WTC11 (cell line): ENCODE measurements around the gene TMEM87A. TPM values are rescaled to one million over a fixed set of nuclear protein-coding genes. Genes with fewer than 3 reads are reported as not detected.

Experiments used
- ATAC-seq: fragments of 200-7000 bp; cut with Tn5 transposase; 2 replicates; pipeline ENCODE4 v1.10.0; 2021; ENCODE audit warnings: mild to moderate bottlenecking, moderate library complexity
- CTCF ChIA-PET: fragments of 300-600 bp; sonication (Branson Sonifier 250); formaldehyde crosslinking; loops from one replicate; lab custom pipeline; 2021; ENCODE audit warnings: antibody characterized with exemption; lab: Charles Lee
- POLR2A ChIA-PET: fragments of 350-600 bp; sonication (Branson Sonifier 250); formaldehyde crosslinking; loops from one replicate; lab custom pipeline; 2021; ENCODE audit warnings: antibody characterized with exemption; lab: Charles Lee
- DNase-seq: peaks from one replicate; pipeline ENCODE4 v3.0.0; 2021; ENCODE audit warnings: low spot score
- H3K27ac Mint-ChIP-seq: 2 replicates; pipeline ENCODE4 v1.8.0; 2021; ENCODE audit warnings: mixed read lengths
- H3K27me3 Mint-ChIP-seq: 2 replicates; pipeline ENCODE4 v1.8.0; 2021; ENCODE audit warnings: low read depth, mild to moderate bottlenecking, moderate library complexity, mixed read lengths
- H3K36me3 Mint-ChIP-seq: 2 replicates; pipeline ENCODE4 v1.8.0; 2021; ENCODE audit warnings: mixed read lengths
- H3K4me1 Mint-ChIP-seq: 2 replicates; pipeline ENCODE4 v1.8.0; 2022; ENCODE audit warnings: mixed read lengths
- H3K4me3 Mint-ChIP-seq: 2 replicates; pipeline ENCODE4 v1.8.0; 2021; ENCODE audit warnings: mild to moderate bottlenecking, moderate library complexity, mixed read lengths
- H3K9me3 Mint-ChIP-seq: 2 replicates; pipeline ENCODE4 v1.8.0; 2021; ENCODE audit warnings: mixed read lengths
- ATF1 ChIP-seq: sonication (generic); formaldehyde crosslinking; IDR thresholded peaks from 2 replicates; pipeline ENCODE4 v1.8.1; 2023; ENCODE audit warnings: mild to moderate bottlenecking, moderate library complexity, missing genetic modification reagents
- CREM ChIP-seq: sonication (generic); formaldehyde crosslinking; IDR thresholded peaks from 2 replicates; pipeline ENCODE4 v1.8.1; 2022; ENCODE audit warnings: mild to moderate bottlenecking, missing genetic modification reagents, moderate library complexity
- FOXJ3 ChIP-seq: sonication (generic); formaldehyde crosslinking; IDR thresholded peaks from 2 replicates; pipeline ENCODE4 v1.9.0; 2021; ENCODE audit warnings: missing genetic modification reagents, mild to moderate bottlenecking, borderline replicate concordance
- FOXK1 ChIP-seq: sonication (generic); formaldehyde crosslinking; IDR thresholded peaks from 2 replicates; pipeline ENCODE4 v1.8.0; 2022; ENCODE audit warnings: mild to moderate bottlenecking, moderate library complexity, missing genetic modification reagents
- GTF2I ChIP-seq: fragments of 250-450 bp; sonication (Bioruptor Pico); conservative IDR thresholded peaks from 2 replicates; pipeline ENCODE4 v1.4.0; 2021; ENCODE audit warnings: mild to moderate bottlenecking
- JUN ChIP-seq: sonication (generic); formaldehyde crosslinking; IDR thresholded peaks from 2 replicates; pipeline ENCODE4 v1.8.0; 2023; ENCODE audit warnings: mild to moderate bottlenecking, missing genetic modification reagents
- MLX ChIP-seq: sonication (generic); formaldehyde crosslinking; IDR thresholded peaks from 2 replicates; pipeline ENCODE4 v1.8.1; 2023; ENCODE audit warnings: mild to moderate bottlenecking, missing genetic modification reagents, moderate library complexity
- NFATC4 ChIP-seq: fragments of 250-450 bp; sonication (Bioruptor Pico); IDR thresholded peaks from 2 replicates; pipeline ENCODE4 v1.9.0; 2021; ENCODE audit warnings: mild to moderate bottlenecking
- NFE2L1 ChIP-seq: sonication (generic); formaldehyde crosslinking; IDR thresholded peaks from 2 replicates; pipeline ENCODE4 v1.8.1; 2023; ENCODE audit warnings: missing genetic modification reagents
- NR1H2 ChIP-seq: sonication (generic); formaldehyde crosslinking; IDR thresholded peaks from 2 replicates; pipeline ENCODE4 v1.9.0; 2021; ENCODE audit warnings: mild to moderate bottlenecking, moderate library complexity, missing genetic modification reagents
- NR3C1 ChIP-seq: sonication (generic); formaldehyde crosslinking; conservative IDR thresholded peaks from 2 replicates; pipeline ENCODE4 v1.8.1; 2023; ENCODE audit warnings: low read depth, mild to moderate bottlenecking, missing genetic modification reagents
- STAT6 ChIP-seq: sonication (generic); formaldehyde crosslinking; conservative IDR thresholded peaks from 2 replicates; pipeline ENCODE4 v1.8.1; 2023; ENCODE audit warnings: mild to moderate bottlenecking, low read depth, missing genetic modification reagents, moderate library complexity
- TEAD4 ChIP-seq: sonication (generic); formaldehyde crosslinking; IDR thresholded peaks from 2 replicates; pipeline ENCODE4 v1.8.0; 2022; ENCODE audit warnings: mild to moderate bottlenecking, missing genetic modification reagents
- ZNF121 ChIP-seq: sonication (generic); formaldehyde crosslinking; IDR thresholded peaks from 2 replicates; pipeline ENCODE4 v1.8.0; 2023; ENCODE audit warnings: missing genetic modification reagents
- ZNF263 ChIP-seq: sonication (generic); formaldehyde crosslinking; IDR thresholded peaks from 2 replicates; pipeline ENCODE4 v1.8.1; 2022; ENCODE audit warnings: low read depth, mild to moderate bottlenecking, moderate library complexity, missing genetic modification reagents
- ZNF317 ChIP-seq: sonication (generic); formaldehyde crosslinking; IDR thresholded peaks from 2 replicates; pipeline ENCODE4 v1.8.1; 2023; ENCODE audit warnings: low read depth, mild to moderate bottlenecking, moderate library complexity, missing genetic modification reagents, borderline replicate concordance
- ZNF396 ChIP-seq: fragments of 250-450 bp; sonication (Bioruptor Pico); IDR thresholded peaks from 2 replicates; pipeline ENCODE4 v1.8.0; 2021; ENCODE audit warnings: mild to moderate bottlenecking, moderate library complexity, borderline replicate concordance
- ZNF512 ChIP-seq: sonication (generic); formaldehyde crosslinking; IDR thresholded peaks from 2 replicates; pipeline ENCODE4 v1.8.1; 2022; ENCODE audit warnings: missing genetic modification reagents, borderline replicate concordance
- ZSCAN18 ChIP-seq: fragments of 250-450 bp; sonication (Bioruptor Pico); IDR thresholded peaks from 2 replicates; pipeline ENCODE4 v2.1.2; 2022; ENCODE audit warnings: mild to moderate bottlenecking, moderate library complexity
- total RNA-seq: library from RNA; stranded (reverse); gene quantifications from 3 replicates; pipeline ENCODE4 v1.2.3, GENCODE V29; 2021
- TF ChIP-seq, protein P1 (sequence below): sonication (generic); formaldehyde crosslinking; IDR thresholded peaks from 2 replicates; pipeline ENCODE4 v1.8.0; 2023; ENCODE audit warnings: missing genetic modification reagents, mild to moderate bottlenecking, borderline replicate concordance
- TF ChIP-seq, protein P2 (sequence below): sonication (generic); formaldehyde crosslinking; IDR thresholded peaks from 2 replicates; pipeline ENCODE4 v1.8.0; 2022; ENCODE audit warnings: mild to moderate bottlenecking, missing genetic modification reagents

TMEM87A gene
- total RNA-seq, 1 experiment from 2014 or later = 32.4 TPM

- no peak for TF ChIP-seq ZNF512 (CRISPR knock-in tag)
- TF ChIP-seq, all 79 proteins: peak for 0
These were observed 88.9 kb downstream of the TMEM87A start (continued) for GRCh38 chr15:42184296-42184695.

DNA sequence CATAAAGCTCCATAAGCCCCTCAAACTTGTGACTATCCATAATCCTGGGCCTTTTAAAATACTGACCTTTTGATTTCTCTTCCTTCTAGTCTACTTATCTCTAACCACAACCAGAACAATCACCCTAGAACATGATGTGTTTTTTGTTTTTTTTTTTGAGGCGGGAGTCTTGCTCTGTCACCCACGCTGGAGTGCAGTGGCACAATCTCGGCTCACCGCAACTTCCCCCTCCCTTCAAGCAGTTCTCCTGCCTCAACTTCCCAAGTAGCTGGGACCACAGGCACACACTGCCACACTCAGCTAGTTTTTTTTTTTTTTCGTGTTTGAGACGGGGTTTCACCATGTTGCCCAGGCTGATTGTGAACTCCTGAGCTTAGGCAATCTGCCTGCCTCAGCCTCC, 90.3 kb downstream of the TMEM87A start:
- ChIA-PET CTCF (interaction anchor here (0.7 kb wide), 1 partner anchor 181 kb away, joined by 3 read pairs; no protein-coding TSS in a partner anchor), POLR2A (interaction anchor here (0.6 to 0.7 kb wide), 2 partner anchors 205 to 556 kb away, joined by 3 to 4 read pairs; no protein-coding TSS in a partner anchor)
- H3K9me3 Mint-ChIP-seq = no peaks in the 10 kb centered on the region
- no peaks in the 10 kb centered on the region for H3K4me1 Mint-ChIP-seq
- TF ChIP-seq NFE2L1 = no peak
- TF ChIP-seq ZNF263 (CRISPR knock-in tag) = no peak
- no peak for TF ChIP-seq NR3C1 (CRISPR knock-in tag)
- no peak for TF ChIP-seq NR1H2 (CRISPR knock-in tag)
- TF ChIP-seq ZSCAN18 (CRISPR knock-in tag) = no peak
- TF ChIP-seq JUN (CRISPR knock-in tag) = no peak
- no peak for TF ChIP-seq FOXK1 (CRISPR knock-in tag)
- no peak for ATAC-seq
- H3K27me3 Mint-ChIP-seq = no peaks in the 10 kb centered on the region
- H3K27ac Mint-ChIP-seq = peak overlapping the region; percentile 13; the same call in 1 of the 2 replicates
- peaks cover 58% of the 10 kb centered on the region for H3K36me3 Mint-ChIP-seq
- H3K4me3 Mint-ChIP-seq = no peak overlapping the region
- no peak for DNase-seq

DNA sequence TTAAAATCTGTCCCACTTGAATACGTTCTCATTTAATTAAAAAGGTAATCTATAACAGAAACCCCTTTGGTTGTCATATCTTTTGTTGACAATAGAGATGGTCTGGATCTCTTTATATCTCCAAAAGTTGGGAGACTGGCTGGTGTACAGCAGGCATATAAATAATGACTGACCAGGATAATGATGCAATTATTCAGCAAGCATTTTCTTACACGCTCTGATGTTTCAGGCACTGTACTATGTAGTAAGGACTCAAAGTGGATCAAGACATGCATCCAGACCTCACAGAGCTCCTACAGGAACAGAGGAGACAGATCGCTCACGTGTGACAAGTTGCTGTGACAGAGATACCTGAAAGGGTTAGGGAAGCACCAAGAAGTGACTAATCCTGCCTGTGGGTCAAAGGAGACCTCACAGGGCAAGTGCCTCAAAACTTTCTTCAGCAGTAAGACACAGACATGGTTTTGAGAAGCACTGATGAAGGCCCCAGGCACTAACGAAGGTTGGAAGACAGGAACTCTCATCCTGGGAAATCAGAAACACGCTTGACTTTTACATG, 90.8 kb downstream of the TMEM87A start:
- ATAC-seq (no peak), DNase-seq (no peak)
- Mint-ChIP-seq H3K9me3 (no peaks in the 10 kb centered on the region), H3K4me1 (no peaks in the 10 kb centered on the region), H3K27me3 (no peaks in the 10 kb centered on the region), H3K36me3 (peaks cover 58% of the 10 kb centered on the region), H3K27ac (peak overlapping the region; percentile 13; the same call in 1 of the 2 replicates), H3K4me3 (no peak overlapping the region)
- CTCF ChIA-PET = no interaction called here
- POLR2A ChIA-PET = no interaction called here
- TF ChIP-seq ZNF396 (CRISPR knock-in tag) (no peak), GTF2I (CRISPR knock-in tag) (no peak), FOXJ3 (CRISPR knock-in tag) (no peak), ATF1 (CRISPR knock-in tag) (no peak), ZNF121 (CRISPR knock-in tag) (no peak), TEAD4 (CRISPR knock-in tag) (no peak), STAT6 (CRISPR knock-in tag) (no peak), ZNF263 (CRISPR knock-in tag) (no peak), CREM (CRISPR knock-in tag) (no peak), ZNF317 (no peak), MLX (CRISPR knock-in tag) (no peak), NFATC4 (no peak)
- TF ChIP-seq, protein P1, sequence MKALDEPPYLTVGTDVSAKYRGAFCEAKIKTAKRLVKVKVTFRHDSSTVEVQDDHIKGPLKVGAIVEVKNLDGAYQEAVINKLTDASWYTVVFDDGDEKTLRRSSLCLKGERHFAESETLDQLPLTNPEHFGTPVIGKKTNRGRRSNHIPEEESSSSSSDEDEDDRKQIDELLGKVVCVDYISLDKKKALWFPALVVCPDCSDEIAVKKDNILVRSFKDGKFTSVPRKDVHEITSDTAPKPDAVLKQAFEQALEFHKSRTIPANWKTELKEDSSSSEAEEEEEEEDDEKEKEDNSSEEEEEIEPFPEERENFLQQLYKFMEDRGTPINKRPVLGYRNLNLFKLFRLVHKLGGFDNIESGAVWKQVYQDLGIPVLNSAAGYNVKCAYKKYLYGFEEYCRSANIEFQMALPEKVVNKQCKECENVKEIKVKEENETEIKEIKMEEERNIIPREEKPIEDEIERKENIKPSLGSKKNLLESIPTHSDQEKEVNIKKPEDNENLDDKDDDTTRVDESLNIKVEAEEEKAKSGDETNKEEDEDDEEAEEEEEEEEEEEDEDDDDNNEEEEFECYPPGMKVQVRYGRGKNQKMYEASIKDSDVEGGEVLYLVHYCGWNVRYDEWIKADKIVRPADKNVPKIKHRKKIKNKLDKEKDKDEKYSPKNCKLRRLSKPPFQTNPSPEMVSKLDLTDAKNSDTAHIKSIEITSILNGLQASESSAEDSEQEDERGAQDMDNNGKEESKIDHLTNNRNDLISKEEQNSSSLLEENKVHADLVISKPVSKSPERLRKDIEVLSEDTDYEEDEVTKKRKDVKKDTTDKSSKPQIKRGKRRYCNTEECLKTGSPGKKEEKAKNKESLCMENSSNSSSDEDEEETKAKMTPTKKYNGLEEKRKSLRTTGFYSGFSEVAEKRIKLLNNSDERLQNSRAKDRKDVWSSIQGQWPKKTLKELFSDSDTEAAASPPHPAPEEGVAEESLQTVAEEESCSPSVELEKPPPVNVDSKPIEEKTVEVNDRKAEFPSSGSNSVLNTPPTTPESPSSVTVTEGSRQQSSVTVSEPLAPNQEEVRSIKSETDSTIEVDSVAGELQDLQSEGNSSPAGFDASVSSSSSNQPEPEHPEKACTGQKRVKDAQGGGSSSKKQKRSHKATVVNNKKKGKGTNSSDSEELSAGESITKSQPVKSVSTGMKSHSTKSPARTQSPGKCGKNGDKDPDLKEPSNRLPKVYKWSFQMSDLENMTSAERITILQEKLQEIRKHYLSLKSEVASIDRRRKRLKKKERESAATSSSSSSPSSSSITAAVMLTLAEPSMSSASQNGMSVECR (CRISPR knock-in tag) = no peak
- TF ChIP-seq, protein P2, sequence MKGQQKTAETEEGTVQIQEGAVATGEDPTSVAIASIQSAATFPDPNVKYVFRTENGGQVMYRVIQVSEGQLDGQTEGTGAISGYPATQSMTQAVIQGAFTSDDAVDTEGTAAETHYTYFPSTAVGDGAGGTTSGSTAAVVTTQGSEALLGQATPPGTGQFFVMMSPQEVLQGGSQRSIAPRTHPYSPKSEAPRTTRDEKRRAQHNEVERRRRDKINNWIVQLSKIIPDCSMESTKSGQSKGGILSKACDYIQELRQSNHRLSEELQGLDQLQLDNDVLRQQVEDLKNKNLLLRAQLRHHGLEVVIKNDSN (CRISPR knock-in tag) = no peak
